Uterus (tissue), 4 donors: ENCODE measurements around the gene AUNIP. TPM values are rescaled to one million over a fixed set of nuclear protein-coding genes. Genes with fewer than 3 reads are reported as not detected.

ENCODE experiments used
- DNase-seq, 2 donors: peaks; one replicate each; pipeline ENCODE4 v3.0.0-alpha.2; 2019 to 2020
- H3K27ac ChIP-seq, 2 donors: fragments of 200-600 bp; sonication (generic); 1 replicate in 1 of 2; 2 replicates in 1 of 2; pipeline ENCODE4 v1.5.1; 2016 to 2018
- H3K27me3 ChIP-seq, 2 donors: fragments of 200-600 bp; sonication (generic); one replicate each; pipeline ENCODE4 v1.5.1; 2018 to 2019; ENCODE audit warnings: control low read depth in 1 of 2
- H3K36me3 ChIP-seq, 2 donors: fragments of 200-600 bp; sonication (generic); one replicate each; pipeline ENCODE4 v1.5.1; 2019; ENCODE audit warnings: control low read depth in 1 of 2
- H3K4me1 ChIP-seq, 2 donors: fragments of 200-600 bp; sonication (generic); one replicate each; pipeline ENCODE4 v1.5.1; 2018 to 2019; ENCODE audit warnings: control low read depth in 1 of 2
- H3K4me3 ChIP-seq, 2 donors: fragments of 200-600 bp; sonication (generic); 1 replicate in 1 of 2; 2 replicates in 1 of 2; pipeline ENCODE4 v1.5.1; 2018 to 2019; ENCODE audit warnings: mild to moderate bottlenecking in 1 of 2
- H3K9me3 ChIP-seq, 2 donors: fragments of 200-600 bp; sonication (generic); one replicate each; pipeline ENCODE4 v1.5.1; 2019; ENCODE audit warnings: control low read depth in 1 of 2
- CTCF ChIP-seq, 4 experiments: fragments of 200-600 bp in 2 of 4; fragments of 450-650 bp in 2 of 4; sonication (generic) in 2 of 4; IDR thresholded peaks; one replicate each; pipeline ENCODE4 v1.5.1; 2016 to 2019; ENCODE audit warnings: antibody characterized with exemption in 4 of 4, mild to moderate bottlenecking in 2 of 4, moderate library complexity in 1 of 4
- POLR2A ChIP-seq, 2 donors: fragments of 450-650 bp; IDR thresholded peaks; one replicate each; pipeline ENCODE4 v1.6.1; 2016; ENCODE audit warnings: antibody characterized with exemption in 2 of 2, mild to moderate bottlenecking in 1 of 2, moderate library complexity in 1 of 2
- intact Hi-C: fragments of 100-400 bp; cut with DNase I; formaldehyde crosslinking; loops from one replicate; pipeline ENCODE4 v1.15.1; 2023; ENCODE audit warnings: low total_unique reads
- total RNA-seq, 4 donors: library from RNA; depleted of rRNA in 3 of 4; stranded (reverse); fragments of >200 nt in 3 of 4; gene quantifications; one replicate each; pipeline versions ENCODE4 v1.1.0 to v1.2.4, GENCODE V29; 2014 to 2023
- donor health status: DM: yes; HTN: yes; CAD: no.

The AUNIP gene
- 1 to 10 TPM in 1 of 4 donors, not detected in 3; 1.1 TPM for total RNA-seq

GRCh38 chr1:25858906-25859789 lies at the start of gene AUNIP:
Gene AUNIP (minus strand): TSS chr1:25859457. CDS start chr1:25859357, 100 bp downstream.
- Histone ChIP-seq H3K36me3 (no peaks in the 10 kb centered on the region), H3K4me3 (peak within 1 kb of the TSS; percentile 47 to 53), H3K9me3 (no peaks in the 10 kb centered on the region), H3K27ac (peak within 1 kb of the TSS; percentile 68), H3K27me3 (no peaks in the 10 kb centered on the region), H3K4me1 (no peaks in the 10 kb centered on the region)
- intact Hi-C loops: no loop called here
- TF ChIP-seq POLR2A (IDR thresholded peaks at IDR 0.05) (peak; percentile 46 to 63), CTCF (IDR thresholded peaks at IDR 0.05) (no peak)
- peak; percentile 79 to 88 for DNase-seq

- no peaks in the 10 kb centered on the region for H3K9me3 ChIP-seq
- no peak overlapping the region for H3K27ac ChIP-seq
- no peak for TF ChIP-seq CTCF (IDR thresholded peaks at IDR 0.05)
- TF ChIP-seq POLR2A (IDR thresholded peaks at IDR 0.05): no peak
- H3K36me3 ChIP-seq: no peaks in the 10 kb centered on the region
- H3K4me1 ChIP-seq: peaks cover 0 to 4% of the 10 kb centered on the region in 2 donors
- intact Hi-C loops: no loop called here
- H3K4me3 ChIP-seq: no peak overlapping the region
- DNase-seq: no peak
- H3K27me3 ChIP-seq: no peaks in the 10 kb centered on the region
These were observed 49.8 kb upstream of the AUNIP start for GRCh38 chr1:25909040-25909439.

GRCh38 chr1:25908161-25908560 lies 48.9 kb upstream of the AUNIP start:
- Histone ChIP-seq H3K9me3 (no peaks in the 10 kb centered on the region), H3K27ac (no peak overlapping the region), H3K4me1 (peaks cover 0 to 10% of the 10 kb centered on the region in 2 donors), H3K27me3 (no peaks in the 10 kb centered on the region), H3K36me3 (no peaks in the 10 kb centered on the region), H3K4me3 (no peak overlapping the region)
- intact Hi-C loops: no loop called here
- no peak for TF ChIP-seq POLR2A (IDR thresholded peaks at IDR 0.05)
- no peak for TF ChIP-seq CTCF (IDR thresholded peaks at IDR 0.05)
- no peak for DNase-seq

GRCh38 chr1:25907601-25908000 lies 48.3 kb upstream of the AUNIP start:
- peak overlapping the region in 1 of 2 donors; percentile 52 for H3K27ac ChIP-seq
- H3K4me3 ChIP-seq: no peak overlapping the region
- no peaks in the 10 kb centered on the region for H3K36me3 ChIP-seq
- intact Hi-C loops: no loop called here
- DNase-seq: no peak
- no peaks in the 10 kb centered on the region for H3K9me3 ChIP-seq
- peaks cover 0 to 10% of the 10 kb centered on the region in 2 donors for H3K4me1 ChIP-seq
- no peaks in the 10 kb centered on the region for H3K27me3 ChIP-seq
- no peak for TF ChIP-seq CTCF (IDR thresholded peaks at IDR 0.05)

GRCh38 chr1:25906644-25907300 lies 47.5 kb upstream of the AUNIP start:
- intact Hi-C loops: no loop called here
- peak in 1 of 2 donors; percentile 33 for DNase-seq
- no peaks in the 10 kb centered on the region for H3K9me3 ChIP-seq
- peaks cover 0 to 10% of the 10 kb centered on the region in 2 donors for H3K4me1 ChIP-seq
- H3K27me3 ChIP-seq: no peaks in the 10 kb centered on the region
- TF ChIP-seq POLR2A (IDR thresholded peaks at IDR 0.05) (no peak), CTCF (IDR thresholded peaks at IDR 0.05) (no peak)
- H3K36me3 ChIP-seq: no peaks in the 10 kb centered on the region
- H3K27ac ChIP-seq: peak overlapping the region; percentile 52 to 90
- H3K4me3 ChIP-seq: peak overlapping the region; percentile 58 to 97
